Heart left ventricle (tissue), 16 donors: ENCODE results near the gene CALHM2. TPM values are rescaled to one million over a fixed set of nuclear protein-coding genes. Genes with fewer than 3 reads are reported as not detected.

ENCODE experiments used
- ATAC-seq, 4 donors: fragments of 200-7000 bp; cut with Tn5 transposase; one replicate each; pipeline ENCODE4 v1.9.1; 2020 to 2022; ENCODE audit warnings: moderate library complexity in 4 of 4, mild to moderate bottlenecking in 3 of 4, moderate number of reproducible peaks in 1 of 4
- DNase-seq, 5 donors: peaks; one replicate each; pipeline ENCODE4 v3.0.0-alpha.2; 2020
- H3K27ac ChIP-seq, 12 donors: fragments of 200-600 bp; sonication (generic) in 4 of 12; one replicate each; pipeline versions ENCODE4 v1.5.0 to v1.8.0; 2016 to 2022; ENCODE audit warnings: mild to moderate bottlenecking in 2 of 12
- H3K27me3 ChIP-seq, 9 donors: fragments of 200-600 bp; sonication (generic) in 2 of 9; one replicate each; pipeline versions ENCODE4 v1.5.1 to v1.8.0; 2016 to 2022; ENCODE audit warnings: mild to moderate bottlenecking in 3 of 9
- H3K36me3 ChIP-seq, 9 donors: fragments of 200-600 bp; sonication (generic) in 2 of 9; one replicate each; pipeline versions ENCODE4 v1.5.0 to v1.8.0; 2018 to 2022; ENCODE audit warnings: mild to moderate bottlenecking in 2 of 9
- H3K4me1 ChIP-seq, 12 donors: fragments of 200-600 bp; sonication (generic) in 4 of 12; one replicate each; pipeline versions ENCODE4 v1.5.0 to v1.8.0; 2016 to 2022; ENCODE audit warnings: mild to moderate bottlenecking in 3 of 12
- H3K4me3 ChIP-seq, 12 donors: fragments of 200-600 bp; sonication (generic) in 4 of 12; one replicate each; pipeline versions ENCODE4 v1.5.0 to v1.8.0; 2017 to 2022; ENCODE audit warnings: mild to moderate bottlenecking in 9 of 12, moderate library complexity in 4 of 12
- H3K9me3 ChIP-seq, 12 donors: fragments of 200-600 bp; sonication (generic) in 4 of 12; one replicate each; pipeline versions ENCODE4 v1.5.0 to v1.8.0; 2016 to 2022; ENCODE audit warnings: mild to moderate bottlenecking in 1 of 12
- POLR2A ChIP-seq, 2 donors: fragments of 450-650 bp; IDR thresholded peaks; one replicate each; pipeline ENCODE4 v1.6.1; 2017; ENCODE audit warnings: antibody characterized with exemption in 2 of 2, mild to moderate bottlenecking in 2 of 2, moderate library complexity in 2 of 2
- WGBS, 4 donors: extraction: QIAGEN DNeasy Blood & Tissue Kit in 2 of 4; methylation state at CpG; one replicate each; pipeline versions ENCODE4 v1.1.5 to v1.1.7; 2013 to 2018; 5-methylcytosine and 5-hydroxymethylcytosine counted together
- intact Hi-C, 10 donors: fragments of 100-400 bp; cut with DNase I; formaldehyde crosslinking; loops; one replicate each; pipeline versions ENCODE4 v1.11.1 to v1.14.2; 2022
- polyA plus RNA-seq, 2 donors: library from polyadenylated mRNA; stranded (reverse); fragments of 200-250 nt; gene quantifications; one replicate each; pipeline ENCODE4 v1.2.3, GENCODE V29; 2013
- total RNA-seq, 9 donors: library from RNA; depleted of rRNA in 2 of 9; stranded (reverse); fragments of >200 nt in 2 of 9; fragmentation: NEBNext Ultra II Directional in 3 of 9; extraction: Animal tissue kit (Norgen Biotek cat#: 25700) in 3 of 9; gene quantifications; one replicate each; pipeline versions ENCODE4 v1.1.0 to v1.2.4, GENCODE V29; 2016 to 2023
- TF ChIP-seq, protein P1 (sequence below), 12 donors: fragments of 200-600 bp; sonication (generic) in 4 of 12; IDR thresholded peaks; one replicate each; pipeline versions ENCODE4 v1.5.0 to v1.8.0; 2018 to 2022; ENCODE audit warnings: antibody characterized with exemption in 12 of 12, mild to moderate bottlenecking in 5 of 12
- donor health status: ischemic (EF 13 %, LVEDD 7.1; RV severe dilation, severe dysfunction).
- donor health status: healthy with polysubstance abuse.
- donor health status: DM: no; HTN: yes; CAD: no.
- donor health status: DM: no; HTN: no; CAD: no.
- donor health status: ischemic (EF 25% LVEDD 6.9; RV normal size, moderate dysfunction).
- donor health status: ischemic (EF 25% LVEDD 5.7; RV mildly dilated, moderate dysfunction).
- donor health status: healthy.
- donor health status: DM: yes; HTN: yes; CAD: no.
- donor health status: ischemic (EF 35%, LVEDD 5.7; RV mildly dilated, moderate dysfunction).
- donor health status: nonischemic (EF 11% LVEDD 7.7; RV severe dilation, severe dysfunction).
- donor health status: DM: yes; HTN: yes; CAD: no.
- donor health status: PGD.
- donor health status: ischemic (EF 29% LVEDD 5.4; RV normal size, mild dysfunction).
- donor health status: nonischemic (EF 23%, LVEDD 6.1; RV moderate dilation, normal function).

Gene CALHM2
- total and polyA plus RNA-seq, 11 donors = 8.2 to 36.8 (median 11.2) TPM

- peak overlapping the region in 1 of 12 donors; percentile 16 for H3K4me3 ChIP-seq
- ATAC-seq (peak in 3 of 4 donors; percentile 73 to 78 (median 76)), DNase-seq (peak in 1 of 5 donors; percentile 53)
- H3K36me3 ChIP-seq = no peaks in the 10 kb centered on the region
- TF ChIP-seq, protein P1, sequence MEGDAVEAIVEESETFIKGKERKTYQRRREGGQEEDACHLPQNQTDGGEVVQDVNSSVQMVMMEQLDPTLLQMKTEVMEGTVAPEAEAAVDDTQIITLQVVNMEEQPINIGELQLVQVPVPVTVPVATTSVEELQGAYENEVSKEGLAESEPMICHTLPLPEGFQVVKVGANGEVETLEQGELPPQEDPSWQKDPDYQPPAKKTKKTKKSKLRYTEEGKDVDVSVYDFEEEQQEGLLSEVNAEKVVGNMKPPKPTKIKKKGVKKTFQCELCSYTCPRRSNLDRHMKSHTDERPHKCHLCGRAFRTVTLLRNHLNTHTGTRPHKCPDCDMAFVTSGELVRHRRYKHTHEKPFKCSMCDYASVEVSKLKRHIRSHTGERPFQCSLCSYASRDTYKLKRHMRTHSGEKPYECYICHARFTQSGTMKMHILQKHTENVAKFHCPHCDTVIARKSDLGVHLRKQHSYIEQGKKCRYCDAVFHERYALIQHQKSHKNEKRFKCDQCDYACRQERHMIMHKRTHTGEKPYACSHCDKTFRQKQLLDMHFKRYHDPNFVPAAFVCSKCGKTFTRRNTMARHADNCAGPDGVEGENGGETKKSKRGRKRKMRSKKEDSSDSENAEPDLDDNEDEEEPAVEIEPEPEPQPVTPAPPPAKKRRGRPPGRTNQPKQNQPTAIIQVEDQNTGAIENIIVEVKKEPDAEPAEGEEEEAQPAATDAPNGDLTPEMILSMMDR (IDR thresholded peaks at IDR 0.05) = no peak
- no peak for TF ChIP-seq POLR2A (IDR thresholded peaks at IDR 0.05)
- intact Hi-C loops = no loop called here
- 61 to 76% (median 65%) methylated on average over 14 of the region's 14 CpGs for WGBS, 4 donors
- peaks cover 0 to 44% (median 0%) of the 10 kb centered on the region in 12 donors for H3K4me1 ChIP-seq
- no peaks in the 10 kb centered on the region for H3K27me3 ChIP-seq
- no peaks in the 10 kb centered on the region for H3K9me3 ChIP-seq
- peak overlapping the region in 1 of 12 donors; percentile 80 for H3K27ac ChIP-seq
Measured at GRCh38 chr10:103470761-103471653, 18.8 kb upstream of the CALHM2 start.

DNA sequence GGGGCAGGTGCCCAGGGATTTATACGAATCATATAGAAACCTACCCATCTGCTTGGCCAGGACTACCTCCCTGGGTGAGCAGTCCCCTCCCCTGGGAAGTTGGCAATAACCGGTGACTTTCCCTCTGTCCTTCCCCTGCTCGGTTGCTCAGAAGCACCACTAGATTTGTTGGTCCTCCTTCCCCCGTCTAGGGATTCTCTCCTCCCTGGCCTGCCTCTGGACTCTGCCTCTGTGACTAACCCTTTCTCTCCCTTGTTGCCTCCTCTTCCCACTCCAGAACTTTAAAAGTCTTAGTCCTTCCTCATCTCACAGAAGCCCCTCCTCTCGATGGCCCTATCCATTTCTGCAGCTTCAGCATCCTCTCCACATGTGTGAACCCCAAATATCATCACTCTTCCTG, 17.0 kb upstream of the CALHM2 start:
- ATAC-seq = no peak

DNA sequence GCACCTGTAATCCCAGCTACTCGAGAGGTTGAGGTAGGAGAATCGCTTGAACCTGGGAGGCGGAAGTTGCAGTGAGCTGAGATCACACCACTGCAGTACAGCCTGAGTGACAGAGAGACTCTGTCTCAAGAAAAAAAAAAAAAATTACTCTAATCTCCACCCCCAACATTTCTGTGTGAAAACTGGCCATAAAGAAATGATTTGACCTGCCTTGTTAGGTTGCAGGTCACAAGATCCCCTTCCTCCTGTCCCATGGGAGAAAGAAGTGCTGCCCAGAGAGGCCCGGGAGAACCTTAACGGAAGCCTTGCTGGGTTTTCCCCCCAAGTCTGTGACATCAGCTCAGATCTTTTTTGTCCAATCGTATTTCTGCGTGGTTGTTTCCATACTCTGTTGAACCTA, 15.2 kb upstream of the CALHM2 start:
- Histone ChIP-seq H3K4me1 (peaks cover 0 to 44% (median 0%) of the 10 kb centered on the region in 12 donors), H3K36me3 (no peaks in the 10 kb centered on the region), H3K4me3 (no peak overlapping the region), H3K27ac (no peak overlapping the region), H3K27me3 (no peaks in the 10 kb centered on the region), H3K9me3 (no peaks in the 10 kb centered on the region)
- intact Hi-C loops = no loop called here
- 81 to 83% (median 83%) methylated on average over 7 of the region's 7 CpGs for WGBS, 4 donors
- ATAC-seq (no peak), DNase-seq (peak in 1 of 5 donors; percentile 5)
- no peak for TF ChIP-seq POLR2A (IDR thresholded peaks at IDR 0.05)
- TF ChIP-seq, protein P1 (IDR thresholded peaks at IDR 0.05) = no peak

More for the DNA sequence above, 17.0 kb upstream of the CALHM2 start:
- 61 to 69% (median 63%) methylated on average over 5 of the region's 5 CpGs for WGBS, 4 donors
- no peaks in the 10 kb centered on the region for H3K36me3 ChIP-seq
- no peaks in the 10 kb centered on the region for H3K9me3 ChIP-seq
- H3K4me1 ChIP-seq = peaks cover 0 to 44% (median 0%) of the 10 kb centered on the region in 12 donors
- peak in 1 of 5 donors; percentile 12 for DNase-seq
- no peak overlapping the region for H3K4me3 ChIP-seq
- no peaks in the 10 kb centered on the region for H3K27me3 ChIP-seq
- intact Hi-C loops = no loop called here
- no peak for TF ChIP-seq POLR2A (IDR thresholded peaks at IDR 0.05)
- TF ChIP-seq, protein P1 (IDR thresholded peaks at IDR 0.05) = no peak
- no peak overlapping the region for H3K27ac ChIP-seq

- TF ChIP-seq, protein P1 (IDR thresholded peaks at IDR 0.05) = no peak
- TF ChIP-seq POLR2A (IDR thresholded peaks at IDR 0.05) = no peak
- WGBS, 4 donors = 89 to 96% (median 92%) methylated on average over 3 of the region's 3 CpGs
- peaks cover 0 to 38% (median 0%) of the 10 kb centered on the region in 12 donors for H3K4me1 ChIP-seq
- ATAC-seq (no peak), DNase-seq (no peak)
- intact Hi-C loops = no loop called here
- no peaks in the 10 kb centered on the region for H3K27me3 ChIP-seq
- H3K36me3 ChIP-seq = no peaks in the 10 kb centered on the region
- H3K9me3 ChIP-seq = no peaks in the 10 kb centered on the region
- no peak overlapping the region for H3K4me3 ChIP-seq
- no peak overlapping the region for H3K27ac ChIP-seq
Measured at GRCh38 chr10:103466734-103467133, 14.6 kb upstream of the CALHM2 start.
